Measurements from ENCODE around the gene ENAH.

ENAH gene

DNA sequence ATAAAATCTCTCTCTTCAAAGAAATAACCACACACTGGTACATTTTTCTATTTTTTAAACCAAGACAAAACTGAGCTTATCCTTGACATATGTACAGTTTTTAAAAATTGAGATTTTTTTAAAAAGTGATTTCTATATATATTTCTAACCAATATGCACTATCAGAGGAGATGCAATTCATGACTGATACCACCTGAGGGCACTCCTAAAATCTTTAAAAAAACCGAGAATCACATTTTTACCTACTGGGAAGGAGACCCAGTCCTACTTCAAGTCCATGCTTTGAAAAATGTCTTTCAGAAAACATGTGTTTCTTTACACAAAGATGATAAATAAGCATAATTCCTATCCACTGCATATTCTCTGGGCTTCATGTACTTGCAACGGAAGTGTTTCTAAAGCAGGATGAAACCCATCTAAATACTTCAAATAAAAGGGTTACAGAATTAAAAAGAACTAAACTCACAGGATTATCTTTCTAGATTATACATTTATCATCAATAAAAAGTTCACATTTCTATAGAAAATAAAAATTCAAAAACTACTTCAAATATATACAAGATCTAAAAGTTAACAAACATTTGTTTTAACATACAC, 98.6 kb downstream of the ENAH start:
- no peak for DNase-seq

DNA sequence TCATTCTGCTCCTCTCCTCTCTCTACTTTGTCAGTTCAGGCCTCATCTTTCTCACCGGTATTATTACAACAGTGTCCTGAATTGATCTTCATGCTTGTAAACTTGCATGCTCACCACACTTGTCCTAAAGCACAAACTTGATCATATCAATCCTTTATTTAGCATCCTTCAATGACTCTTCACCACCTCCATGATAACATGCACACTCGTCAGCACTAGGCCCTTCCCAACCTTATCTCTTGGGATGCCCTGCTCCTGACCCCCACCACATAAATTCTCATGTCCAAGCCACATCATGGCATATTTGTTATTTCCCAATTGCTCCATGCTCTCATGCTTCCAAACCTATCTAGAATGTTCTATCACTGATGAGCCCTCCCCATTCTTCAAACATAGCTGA, 103.1 kb downstream of the ENAH start:
- DNase-seq = no peak

DNA sequence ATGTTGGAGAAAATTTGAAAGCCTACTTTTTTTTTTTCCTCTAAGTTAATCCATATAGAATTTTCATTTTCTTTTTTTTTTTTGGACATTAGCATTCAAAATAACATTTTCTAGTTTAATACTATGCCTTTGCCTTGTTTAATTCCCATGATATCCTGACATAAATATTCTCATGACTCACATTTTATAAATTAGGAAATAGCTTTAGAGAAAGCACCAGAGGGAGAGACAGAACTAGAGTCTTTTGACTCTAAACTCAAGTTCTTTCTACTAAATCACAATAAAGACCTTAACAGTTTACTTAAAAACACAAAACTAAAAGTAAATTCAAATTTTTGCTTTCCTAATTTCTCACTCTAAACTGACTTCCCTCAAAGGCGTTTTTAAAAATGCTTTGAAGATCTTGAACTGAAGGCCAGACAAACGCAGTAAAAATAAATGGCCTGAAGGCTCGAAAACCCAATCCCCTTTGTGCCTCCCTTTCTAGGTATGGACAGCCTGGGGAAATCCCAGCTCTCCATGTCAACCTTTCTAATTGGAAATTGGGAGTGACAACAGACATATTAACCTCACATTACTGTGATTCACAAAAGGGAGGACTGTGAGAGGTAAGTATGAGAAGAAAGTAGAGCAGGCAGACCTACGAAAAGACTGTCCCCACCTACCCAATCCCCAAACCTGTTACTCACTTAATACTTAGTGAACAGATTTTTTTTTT, 104.6 kb downstream of the ENAH start:
- DNase-seq = no peak

DNA sequence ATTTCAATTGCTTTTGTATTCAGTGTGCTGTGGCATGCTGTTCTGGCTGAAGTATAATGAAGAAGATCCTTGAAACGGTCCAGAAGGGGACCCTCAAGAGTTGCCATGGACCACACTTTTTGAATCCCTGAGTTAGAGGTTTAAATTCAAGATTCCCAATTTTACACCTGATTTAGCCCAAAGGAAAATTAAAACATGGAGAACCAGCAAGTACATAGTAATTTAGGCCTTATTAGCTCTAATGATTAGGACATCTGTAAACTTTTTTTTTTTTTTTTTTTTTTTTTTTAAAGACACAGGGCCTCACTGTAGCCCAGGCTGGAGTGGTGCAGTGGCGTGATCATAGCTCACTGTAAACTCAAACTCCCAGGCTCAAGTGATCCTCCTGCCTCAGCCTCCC, 107.3 kb downstream of the ENAH start:
- DNase-seq = no peak

DNA sequence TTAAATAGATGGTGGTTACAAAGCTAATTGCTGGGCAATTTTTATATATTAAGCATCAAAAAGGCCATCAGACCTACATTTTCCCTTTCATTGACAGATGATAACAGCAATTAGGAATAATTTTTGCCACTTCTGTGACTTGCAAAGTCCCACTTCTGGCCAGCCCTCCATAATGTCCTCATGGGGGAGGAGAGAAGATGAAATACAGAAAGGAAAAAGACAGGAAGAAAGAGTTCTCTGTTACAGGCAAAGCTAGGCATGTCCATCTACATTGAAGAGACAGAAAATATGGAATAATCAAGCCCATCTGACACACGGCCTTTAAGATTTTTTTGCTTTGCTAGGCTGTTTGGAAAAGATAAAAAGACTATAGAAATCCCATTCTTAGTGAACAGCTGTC, 108.0 kb downstream of the ENAH start:
- DNase-seq = no peak

DNA sequence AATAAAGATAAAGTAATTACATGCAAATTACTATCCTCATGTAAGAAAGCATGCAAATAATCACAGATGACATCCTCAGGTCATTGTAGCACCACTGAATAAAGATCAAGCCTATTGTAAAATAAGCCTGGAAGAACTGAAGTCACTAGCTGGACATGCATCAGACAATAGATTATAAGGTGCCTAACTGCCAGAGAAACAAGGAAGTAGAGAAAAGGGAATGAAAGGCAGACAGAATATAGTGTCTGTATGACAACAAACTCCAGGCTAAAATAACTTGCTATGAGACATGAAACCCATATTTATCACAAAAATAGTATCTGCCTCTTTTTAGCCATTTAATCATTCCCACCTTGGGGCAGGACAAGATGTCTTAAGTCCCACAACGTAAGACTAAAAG, 108.7 kb downstream of the ENAH start:
- no peak for DNase-seq

DNA sequence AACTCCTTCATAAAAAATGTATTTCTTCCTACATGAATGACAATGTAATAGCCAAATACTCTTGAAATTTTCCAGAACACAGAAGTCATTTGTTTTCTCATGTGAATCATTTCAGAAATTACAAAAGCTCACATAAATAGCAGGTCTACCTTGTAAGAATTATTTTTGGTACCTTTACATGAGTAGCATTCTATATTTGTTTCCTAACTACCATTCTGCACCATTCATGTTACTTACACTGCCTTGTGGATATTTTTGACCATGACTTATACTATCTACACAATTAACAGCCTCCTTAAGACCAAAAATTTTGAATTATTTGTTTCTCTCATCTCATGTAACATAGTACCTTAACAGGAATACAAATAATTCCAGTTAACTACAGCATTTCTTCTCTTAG, 109.6 kb downstream of the ENAH start:
- DNase-seq = no peak

DNA sequence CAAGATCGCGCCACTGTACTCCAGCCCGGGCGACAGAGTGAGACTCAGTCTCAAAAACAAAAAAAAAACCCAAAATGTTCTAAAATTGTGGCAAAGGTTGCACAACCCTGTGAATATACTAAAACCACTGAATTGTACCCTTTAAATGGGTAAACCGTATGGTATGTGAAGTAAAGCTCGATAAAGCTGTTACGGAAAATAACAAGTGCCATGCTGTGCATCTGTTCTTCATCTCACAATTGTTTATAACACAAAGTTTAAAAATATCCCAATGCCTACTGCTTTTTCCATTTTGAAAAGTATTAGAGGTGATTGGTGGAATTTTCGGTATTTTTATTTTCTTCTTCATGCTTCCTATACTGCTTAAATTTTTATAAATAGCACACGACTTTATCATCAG, 111.5 kb downstream of the ENAH start:
- no peak for DNase-seq

DNA sequence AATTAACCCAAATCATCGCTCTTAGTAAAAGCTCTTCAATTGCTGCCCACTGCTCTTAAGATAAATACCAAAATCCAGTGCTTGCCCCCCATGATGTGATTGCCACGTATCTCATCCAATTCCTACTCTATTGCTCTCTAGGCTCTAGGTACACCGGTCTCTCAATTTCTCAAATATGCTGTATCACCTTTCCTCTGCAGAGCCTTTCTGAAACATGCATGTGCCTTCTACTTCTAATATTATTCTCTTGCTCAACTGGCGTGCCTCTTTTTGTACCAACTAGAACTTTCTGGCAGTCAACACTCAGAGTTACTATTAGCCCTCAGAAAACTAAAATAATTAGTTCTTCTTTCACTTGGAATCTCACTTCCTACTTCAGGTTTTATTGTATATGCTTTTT, 113.3 kb downstream of the ENAH start:
- DNase-seq = no peak

DNA sequence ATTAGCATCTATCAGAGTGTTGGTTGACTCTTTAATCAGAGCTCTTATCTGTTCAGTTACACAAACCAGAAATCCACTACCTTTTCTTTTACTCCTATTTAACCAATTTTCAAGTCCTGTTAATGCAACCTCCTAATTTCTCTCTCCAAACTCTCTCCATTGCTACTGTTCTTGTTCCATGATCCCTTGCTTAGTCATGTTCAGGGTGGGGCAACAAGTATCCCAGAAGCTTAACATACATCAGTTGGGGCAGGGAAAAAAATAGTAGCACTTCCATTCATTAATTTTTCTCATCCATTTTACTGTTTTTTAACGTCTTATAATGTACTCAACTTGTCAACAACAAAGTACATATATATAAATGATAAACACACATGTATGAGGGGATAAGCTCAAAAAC, 113.9 kb downstream of the ENAH start:
- DNase-seq = no peak

DNA sequence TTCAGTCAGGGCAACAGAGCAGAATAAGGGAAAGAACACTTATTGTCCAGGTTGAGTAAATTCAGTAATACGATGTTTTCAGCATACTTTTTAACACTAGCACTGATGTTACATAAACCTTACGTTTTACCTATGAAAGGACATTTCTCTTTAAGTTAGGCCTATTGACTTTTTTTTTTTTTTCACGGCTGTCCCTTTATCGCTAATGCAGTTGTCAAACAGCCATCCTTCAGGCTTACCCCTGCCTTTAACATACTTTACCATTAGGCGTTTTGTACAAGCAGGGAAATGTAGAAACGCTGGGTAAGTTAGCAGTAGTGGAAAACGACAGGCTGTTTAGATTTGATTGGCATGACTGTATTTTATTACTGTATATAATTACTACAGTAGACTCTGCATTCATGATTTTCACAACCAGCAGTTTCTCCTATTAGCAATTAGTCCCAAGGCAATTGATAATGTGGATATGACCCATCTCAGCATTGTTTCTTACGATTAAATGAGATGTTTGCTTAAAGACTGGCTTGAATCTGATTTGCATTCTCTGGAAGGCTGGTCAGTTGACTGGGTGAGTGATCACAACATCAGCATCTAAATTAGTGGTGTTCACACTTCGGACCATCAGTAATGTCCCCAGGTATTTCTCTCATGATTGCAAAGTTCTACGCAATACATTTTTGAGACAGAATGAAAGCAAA, 115.2 kb downstream of the ENAH start:
- no peak for DNase-seq

DNA sequence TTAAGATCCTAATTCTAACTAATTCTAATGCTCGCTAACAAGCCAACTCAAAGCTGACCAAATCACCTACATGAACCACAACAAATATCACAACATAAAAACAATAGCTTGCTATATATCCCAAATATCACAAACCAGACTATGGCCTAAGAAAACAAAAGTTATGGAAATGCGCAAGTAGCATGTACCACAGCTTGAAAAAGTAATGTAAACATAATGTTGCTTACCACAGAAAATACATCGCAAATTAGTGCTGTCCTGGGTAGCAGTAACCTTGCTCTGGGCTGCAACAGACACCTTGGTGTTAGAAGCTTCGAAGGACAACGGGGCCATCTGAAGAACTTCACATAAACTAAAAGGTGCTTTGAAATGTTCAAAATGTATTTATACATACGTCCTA, 117.6 kb downstream of the ENAH start:
- no peak for DNase-seq

DNA sequence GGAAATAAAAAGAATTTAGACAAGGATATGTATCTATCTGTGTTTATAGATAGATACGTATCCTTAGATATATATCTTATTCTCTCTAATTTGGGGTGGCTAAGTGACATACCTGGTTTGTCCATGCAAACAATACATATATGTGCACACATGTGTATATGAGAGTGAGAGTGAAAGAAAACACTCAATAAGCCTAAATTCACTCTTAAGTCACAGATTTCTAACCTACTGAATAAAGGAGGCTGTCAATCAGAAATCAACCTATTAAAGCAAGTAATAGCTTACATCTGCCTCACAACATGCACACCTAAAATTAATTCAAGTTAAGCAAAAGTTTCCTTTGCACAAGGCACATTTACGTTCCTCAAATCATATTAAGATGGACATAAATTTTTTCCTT, 118.2 kb downstream of the ENAH start:
- DNase-seq = no peak

DNA sequence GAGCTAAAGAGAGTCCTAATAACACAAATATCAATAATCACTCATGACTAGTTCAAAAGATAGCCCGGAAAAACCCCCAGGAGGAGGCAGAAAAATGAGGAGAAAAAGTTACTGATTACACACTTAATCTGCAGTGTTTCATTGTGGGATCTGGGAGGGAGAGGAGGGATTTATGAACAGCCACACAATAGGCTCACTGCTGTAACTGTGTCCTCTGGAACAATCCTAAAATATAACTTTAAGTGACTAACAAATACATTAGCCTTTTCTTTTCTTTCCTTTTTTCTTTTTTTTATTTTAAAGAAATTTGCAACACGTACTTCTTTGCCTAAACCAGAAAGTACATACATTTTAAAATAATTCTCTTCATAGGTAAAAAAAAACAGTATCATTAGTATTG, 118.8 kb downstream of the ENAH start:
- DNase-seq = no peak

DNA sequence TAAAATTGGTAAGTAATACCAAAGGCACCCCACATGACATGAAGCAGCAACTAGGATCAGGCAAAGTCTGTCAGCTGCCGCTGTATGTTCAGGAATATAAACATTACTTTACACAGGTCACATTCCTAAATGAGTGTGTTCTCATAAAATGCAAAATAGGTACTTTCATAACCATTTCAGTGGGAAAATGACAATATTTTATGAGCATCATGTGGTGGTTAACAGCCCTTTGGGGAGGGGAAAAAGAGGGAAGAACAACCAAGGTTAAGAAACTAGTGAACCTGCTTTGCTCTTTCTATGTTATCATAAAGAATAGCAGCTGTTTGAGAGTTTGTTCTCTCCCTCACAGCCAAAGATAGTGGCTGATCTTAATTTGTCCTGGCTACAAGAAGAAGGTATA, 119.7 kb downstream of the ENAH start:
- no peak for DNase-seq

DNA sequence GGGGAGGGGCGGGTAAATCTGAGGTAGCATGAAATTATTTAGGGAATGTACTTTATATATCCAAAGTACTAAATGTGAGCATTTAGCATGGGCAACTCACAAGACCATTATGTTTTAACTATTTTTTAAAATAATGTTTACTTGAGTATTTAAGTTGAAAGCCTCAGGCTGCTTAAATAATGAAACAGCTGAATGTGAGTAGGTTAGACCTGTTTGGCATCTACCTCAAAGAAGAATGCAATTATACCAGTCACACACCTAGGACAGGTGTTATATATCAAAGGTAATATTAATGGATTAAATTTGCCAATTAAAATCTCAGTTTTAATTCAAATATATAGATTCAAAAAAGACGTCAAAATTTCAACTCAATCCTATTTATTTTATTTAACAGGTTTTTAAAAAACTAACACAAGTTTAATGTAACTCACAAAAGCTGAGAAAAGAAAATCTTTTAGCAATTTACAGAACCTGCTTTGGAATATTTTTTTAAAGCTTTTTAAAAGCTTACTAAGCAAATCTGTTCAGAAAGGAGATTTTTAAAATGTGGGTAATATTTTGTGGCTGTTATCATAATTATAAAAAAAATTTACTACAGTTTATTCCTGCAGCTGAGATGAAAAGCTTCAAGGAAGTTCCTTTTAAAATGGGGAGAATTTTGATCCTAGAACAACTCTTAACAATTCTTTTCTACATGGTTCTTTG, 120.5 kb downstream of the ENAH start:
- DNase-seq = no peak

DNA sequence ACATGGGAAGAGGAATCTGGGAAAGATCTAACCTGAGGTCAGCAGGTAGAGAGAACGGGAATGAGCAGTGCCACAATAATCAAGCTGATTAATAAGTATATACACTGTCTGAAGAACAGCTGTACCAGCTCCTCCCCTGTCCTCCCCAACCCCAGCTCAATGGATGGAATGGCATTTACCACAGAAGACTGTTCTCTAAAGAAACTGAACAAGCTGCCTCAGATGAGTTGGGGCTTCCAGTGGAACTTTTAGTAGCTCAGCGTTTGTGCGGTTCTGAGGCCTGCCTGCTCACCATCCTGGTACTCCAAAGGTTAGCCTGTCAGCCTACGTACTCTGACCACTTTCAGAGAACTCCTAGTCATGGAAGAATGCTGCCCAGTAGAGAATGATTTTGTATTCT, 123.2 kb downstream of the ENAH start:
- no peak for DNase-seq

DNA sequence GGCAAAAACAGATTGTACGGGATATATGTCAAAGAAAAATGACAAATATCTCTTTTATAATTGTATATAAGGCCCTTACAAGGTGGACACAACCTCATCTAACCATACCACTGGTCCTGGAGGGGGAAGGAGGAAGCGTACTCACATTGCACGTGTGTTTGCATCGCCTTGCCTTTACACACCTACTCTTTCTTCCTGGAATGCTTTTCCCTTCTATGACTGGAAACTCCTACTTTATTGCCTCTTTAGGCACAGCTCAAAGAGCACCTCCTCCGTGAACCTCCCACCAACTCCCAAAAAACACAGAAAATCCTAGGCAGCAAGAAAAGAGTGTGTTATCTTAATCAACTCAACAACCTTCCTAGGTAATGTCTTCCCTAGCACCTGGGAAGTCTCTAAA, 125.3 kb downstream of the ENAH start:
- DNase-seq = no peak

DNA sequence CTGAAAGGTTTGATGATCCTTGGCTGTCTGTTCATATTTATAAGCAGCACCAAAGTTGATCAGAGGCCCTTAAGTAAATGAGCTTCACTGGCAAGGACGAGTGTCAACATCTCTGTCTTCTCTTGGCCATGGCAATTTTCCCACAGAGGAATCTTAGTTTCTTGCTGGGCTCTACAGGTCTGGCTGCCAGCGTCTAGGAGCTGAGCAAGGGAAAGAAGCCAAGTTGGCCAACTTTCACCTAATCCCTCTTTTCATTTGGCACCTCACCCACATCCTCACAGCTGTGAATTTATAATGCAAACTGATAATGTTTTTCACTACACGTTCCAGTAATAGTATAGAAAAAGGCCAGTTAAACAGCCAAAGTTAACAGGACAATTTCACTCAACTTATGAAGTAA, 126.0 kb downstream of the ENAH start:
- no peak for DNase-seq

DNA sequence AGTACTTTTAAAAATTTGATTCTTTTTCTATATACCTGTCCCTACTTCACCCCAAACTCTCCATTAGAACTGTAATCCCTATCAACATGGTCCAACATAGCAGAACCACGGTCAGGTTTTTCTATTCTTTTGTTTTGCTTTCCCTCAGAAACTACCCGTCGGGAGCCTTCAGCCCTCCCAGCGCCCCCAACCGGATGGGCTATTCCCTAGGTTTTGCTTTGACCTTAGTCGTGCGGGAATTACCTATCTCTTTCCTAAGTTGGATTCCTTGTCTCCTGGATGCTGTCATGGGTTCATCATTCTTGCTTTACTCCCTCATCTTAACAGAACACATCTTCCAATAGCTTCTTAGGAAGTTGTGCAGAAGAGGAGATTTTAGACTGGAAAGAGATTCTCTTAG, 127.5 kb downstream of the ENAH start:
- no peak for DNase-seq

DNA sequence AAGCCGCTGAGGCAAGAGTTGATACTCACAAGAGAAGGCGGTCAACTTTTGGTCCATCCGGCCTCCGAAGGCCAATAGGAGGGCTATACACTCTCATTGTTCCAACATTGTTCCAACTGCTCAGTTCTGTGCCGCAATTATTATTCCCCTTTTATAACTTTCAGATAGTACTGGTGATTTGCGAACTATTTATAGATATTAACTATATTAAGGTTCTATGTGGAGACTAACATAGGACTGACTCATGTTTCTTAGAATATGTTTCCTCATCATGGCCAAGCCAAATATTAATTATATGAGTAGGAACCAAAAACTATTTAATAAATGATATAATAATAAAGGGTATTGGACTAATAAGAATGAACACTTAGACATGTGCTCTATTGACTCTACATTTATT, 128.4 kb downstream of the ENAH start:
- no peak for DNase-seq

DNA sequence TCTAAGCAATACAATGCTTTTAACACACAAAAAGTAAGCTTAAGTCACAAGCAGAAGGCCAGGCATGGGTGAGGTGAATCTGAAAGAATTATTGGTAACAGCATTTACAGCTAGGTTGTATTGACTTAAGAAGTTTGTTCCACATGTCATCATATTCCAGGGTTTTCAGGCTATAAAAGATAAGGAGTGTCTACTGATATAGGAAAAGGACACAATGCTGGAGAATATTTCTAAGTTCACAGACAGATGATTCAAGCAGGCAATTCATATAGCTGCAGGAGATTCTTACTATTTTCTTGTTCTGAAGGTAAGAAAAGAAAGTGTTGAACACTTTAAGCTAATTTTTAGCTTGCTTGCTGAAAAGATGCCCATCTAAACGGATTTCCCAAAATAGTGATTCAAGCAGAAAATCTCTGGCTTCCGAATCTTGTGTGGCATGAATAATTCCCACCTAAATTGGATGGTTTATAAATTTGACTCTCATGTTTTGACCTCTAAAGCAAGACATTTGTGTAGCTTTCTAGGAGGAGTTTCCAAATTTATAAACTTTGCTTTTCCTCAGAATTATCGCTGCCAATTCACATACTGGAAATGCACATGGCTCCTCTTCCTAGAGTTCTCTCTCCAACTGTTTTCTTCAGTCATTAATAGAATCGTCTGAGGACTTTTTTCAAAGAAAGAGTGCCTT, 129.5 kb downstream of the ENAH start:
- no peak for DNase-seq

DNA sequence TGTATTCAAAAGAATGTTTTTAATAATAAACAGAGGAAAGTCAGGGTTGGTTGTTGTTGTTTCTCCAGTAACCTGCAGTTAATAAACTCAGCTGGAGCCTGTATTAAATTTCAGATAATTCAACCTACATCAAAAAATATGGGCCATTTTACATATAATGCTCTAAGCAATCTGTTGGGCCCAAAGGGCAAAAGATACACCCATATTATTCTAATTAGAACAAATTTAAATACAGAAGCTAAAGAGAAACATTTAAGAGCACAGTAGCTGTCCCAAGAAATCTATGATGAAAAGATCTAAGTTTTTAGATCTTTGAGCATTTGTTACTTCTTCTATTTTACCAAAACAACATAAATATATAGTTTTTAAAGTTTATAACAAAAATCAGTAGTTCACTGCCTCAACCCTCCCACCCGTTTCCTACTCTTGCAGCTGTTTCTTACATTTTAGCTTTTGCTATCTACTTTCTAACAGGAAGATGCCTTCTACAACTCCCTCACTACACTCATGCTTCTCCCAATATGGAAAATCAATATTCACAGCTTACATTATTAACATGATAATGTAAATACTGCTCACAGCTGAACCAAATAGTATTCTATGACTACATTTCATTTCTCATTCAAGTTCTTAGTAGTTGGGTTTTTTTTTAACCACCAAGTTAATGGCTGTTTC, 130.2 kb downstream of the ENAH start:
- DNase-seq = no peak

All from GF-D8 (cell line).